ENCODE results near the gene ENTPD5.
"Not testable (repeated sequence)": the region's sequence is repeated elsewhere in the genome, so short reads cannot be mapped to it uniquely, and the experiment has no call there.

The ENTPD5 gene

GRCh38 chr14:74005664-74006063 lies 13.4 kb downstream of the ENTPD5 start:
- DNase-seq (ENCODE audit: low read depth), result not testable (repeated sequence)

DNA sequence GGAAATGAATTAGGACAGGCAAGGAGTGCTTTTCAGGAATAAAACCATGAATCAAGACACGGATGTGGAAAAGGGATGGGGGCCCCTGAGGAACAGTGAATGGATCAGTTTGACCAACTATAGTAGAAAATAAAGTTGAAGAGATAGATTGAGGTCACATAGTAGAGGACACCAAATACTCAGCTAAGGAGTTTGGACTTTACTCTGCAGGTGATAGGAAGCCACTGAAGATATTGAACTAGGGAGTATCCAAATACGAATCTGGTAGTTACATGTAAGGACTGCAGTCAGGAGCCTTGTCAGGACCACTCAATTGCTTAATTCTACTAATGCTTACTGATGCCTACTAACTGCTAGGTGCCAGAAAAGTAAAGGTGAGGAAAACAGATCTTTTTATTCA lies 20.4 kb downstream of the ENTPD5 start:
- no peak for DNase-seq (ENCODE audit: low read depth)

DNA sequence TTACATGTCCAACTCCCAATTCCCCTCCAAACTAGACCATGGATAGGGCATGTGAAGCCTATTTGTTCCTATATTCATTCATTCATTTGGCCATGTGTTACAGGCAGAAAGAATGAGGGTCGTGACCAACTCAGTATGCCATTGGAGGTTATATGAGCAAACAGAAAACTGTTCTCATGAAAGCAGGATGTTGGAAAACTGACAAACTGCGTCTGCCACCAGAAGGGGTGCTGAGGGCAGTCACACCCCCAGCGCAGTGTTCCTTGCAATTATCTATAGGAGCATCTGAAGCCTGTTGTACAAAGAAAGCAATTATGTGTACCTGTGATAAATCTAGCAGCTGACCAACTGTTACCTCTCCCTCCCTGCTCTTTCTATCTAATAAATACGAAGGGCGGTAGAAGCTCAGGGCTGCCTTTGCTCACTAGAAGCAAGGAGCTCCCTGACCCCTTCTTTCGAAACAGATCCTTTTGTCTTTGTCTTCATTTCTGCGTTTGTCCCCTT lies 21.1 kb downstream of the ENTPD5 start:
- no peak for DNase-seq (ENCODE audit: low read depth)

GRCh38 chr14:73997108-73997943 lies 21.8 kb downstream of the ENTPD5 start:
- no peak for DNase-seq (ENCODE audit: low read depth)

DNA sequence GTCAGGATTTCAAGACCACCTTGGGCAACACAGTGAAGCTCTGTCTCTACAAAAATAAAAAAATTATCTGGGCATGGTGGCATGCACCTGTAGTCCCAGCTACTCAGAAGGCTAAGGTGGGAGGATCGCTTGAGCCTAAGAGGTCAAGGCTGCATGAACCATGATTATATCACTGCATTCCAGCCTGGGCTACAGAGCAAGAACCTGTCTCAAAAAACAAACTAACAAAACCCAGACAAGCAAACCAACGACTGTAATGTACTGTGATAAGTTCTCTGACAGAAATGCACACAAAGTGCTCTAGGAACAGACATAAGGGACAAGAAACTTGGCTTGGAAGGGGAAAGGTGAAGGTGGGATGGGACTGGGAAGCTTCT lies 22.4 kb downstream of the ENTPD5 start:
- no peak for DNase-seq (ENCODE audit: low read depth)

DNA sequence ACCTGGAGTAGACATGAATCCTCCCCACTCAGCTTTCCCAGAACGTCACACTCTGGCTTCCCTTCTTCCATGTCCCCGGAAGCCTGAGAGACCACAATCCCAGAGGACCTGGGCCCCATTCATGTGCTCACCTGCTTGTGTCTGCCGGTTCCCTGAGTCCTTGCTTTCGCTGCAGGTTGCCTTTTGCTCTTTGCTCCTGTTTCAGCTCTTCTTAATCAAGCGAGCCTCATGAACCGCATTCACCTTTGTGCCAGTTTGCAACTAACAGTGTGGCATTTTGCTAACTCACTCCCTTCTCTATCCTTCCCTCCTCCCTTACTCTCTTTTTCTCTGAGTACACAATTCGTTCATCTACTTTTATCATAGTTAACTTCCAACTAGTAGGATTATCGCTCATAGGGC lies 23.1 kb downstream of the ENTPD5 start:
- no peak for DNase-seq (ENCODE audit: low read depth)

DNA sequence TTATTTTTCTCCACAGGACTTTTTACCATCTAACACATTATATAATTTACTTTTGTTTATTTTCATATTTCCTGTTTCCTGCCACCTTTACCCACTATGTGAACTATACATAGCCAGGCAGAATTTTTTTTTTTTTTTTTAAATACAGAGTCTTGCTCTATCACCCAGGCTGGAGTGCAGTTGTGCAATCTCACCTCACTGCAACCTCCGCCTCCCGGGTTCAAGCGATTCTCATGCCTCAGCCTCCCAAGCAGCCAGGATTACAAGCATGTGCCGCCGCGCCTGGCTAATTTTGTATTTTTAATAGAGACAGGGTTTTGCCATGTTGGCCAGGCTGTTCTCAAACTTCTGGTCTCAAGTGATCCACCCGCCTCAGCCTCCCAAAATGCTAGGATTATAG lies 24.2 kb downstream of the ENTPD5 start:
- not testable (repeated sequence) for DNase-seq (ENCODE audit: low read depth)

- DNase-seq (ENCODE audit: low read depth), result no peak
These were observed 28.0 kb downstream of the ENTPD5 start for GRCh38 chr14:73991092-73991491.

DNA sequence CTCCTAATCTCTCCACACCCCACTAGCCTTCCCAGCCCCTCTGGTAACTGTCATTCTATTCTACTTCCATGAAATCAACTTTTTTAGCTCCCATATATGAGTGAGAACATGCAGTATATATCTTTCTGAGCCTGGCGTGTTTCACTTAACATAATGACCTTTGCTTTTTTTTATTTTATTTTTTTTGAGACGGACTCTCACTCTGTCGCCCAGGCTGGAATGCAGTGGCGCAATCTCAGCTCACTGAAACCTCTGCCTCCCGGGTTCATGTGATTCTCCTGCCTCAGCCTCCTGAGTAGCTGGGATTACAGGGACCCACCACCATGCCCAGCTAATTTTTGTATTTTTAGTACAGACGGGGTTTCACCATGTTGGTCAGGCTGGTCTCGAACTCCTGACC lies 30.4 kb downstream of the ENTPD5 start:
- DNase-seq (ENCODE audit: low read depth), result not testable (repeated sequence)

GRCh38 chr14:73988065-73988464 lies 31.0 kb downstream of the ENTPD5 start:
- no peak for DNase-seq (ENCODE audit: low read depth)

DNA sequence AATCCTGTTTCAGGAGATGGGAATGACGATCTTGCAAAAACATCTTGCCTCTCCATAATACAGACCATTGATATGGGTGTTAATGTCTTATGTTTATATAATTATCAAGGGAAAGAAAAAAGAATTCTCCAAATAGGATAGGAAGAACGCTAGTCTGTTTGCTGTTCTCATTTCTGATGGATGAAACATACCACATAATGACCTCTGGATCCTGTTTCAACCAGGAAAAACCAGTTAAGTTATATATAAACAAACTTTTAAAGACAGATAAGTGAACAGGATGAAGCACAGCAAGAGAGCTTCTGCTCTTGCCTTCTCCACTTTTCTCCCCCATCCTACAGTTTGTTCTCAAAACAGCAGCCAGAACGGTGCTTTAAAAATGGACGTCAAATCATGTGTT lies 41.2 kb downstream of the ENTPD5 start:
- DNase-seq (ENCODE audit: low read depth), result no peak

DNA sequence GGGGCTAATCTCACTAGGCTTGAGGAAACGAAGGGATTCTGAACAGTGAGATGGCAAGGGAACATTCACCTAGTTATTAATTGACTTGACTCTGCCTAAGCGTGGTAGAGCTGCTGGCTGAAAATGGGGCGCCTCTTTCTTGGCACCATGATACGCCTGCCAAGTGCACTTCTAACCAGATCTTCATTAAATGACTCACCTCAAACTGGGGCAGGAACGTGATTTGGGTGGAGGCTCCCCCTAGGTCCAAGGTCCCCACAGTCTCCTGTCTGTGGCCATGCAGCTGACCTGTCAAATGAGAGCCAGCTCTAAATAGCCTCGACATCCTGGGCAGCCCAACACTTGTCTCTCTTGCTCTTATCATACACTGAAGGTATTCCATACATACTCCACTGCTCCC lies 43.0 kb downstream of the ENTPD5 start:
- DNase-seq (ENCODE audit: low read depth), result no peak

- no peak for DNase-seq (ENCODE audit: low read depth)
These were observed 45.6 kb downstream of the ENTPD5 start for GRCh38 chr14:73973497-73973896.

- DNase-seq (ENCODE audit: low read depth), result no peak
These were observed 50.2 kb downstream of the ENTPD5 start for GRCh38 chr14:73968885-73969284.

- DNase-seq (ENCODE audit: low read depth), result no peak
These were observed 53.9 kb downstream of the ENTPD5 start for GRCh38 chr14:73965216-73965615.

DNA sequence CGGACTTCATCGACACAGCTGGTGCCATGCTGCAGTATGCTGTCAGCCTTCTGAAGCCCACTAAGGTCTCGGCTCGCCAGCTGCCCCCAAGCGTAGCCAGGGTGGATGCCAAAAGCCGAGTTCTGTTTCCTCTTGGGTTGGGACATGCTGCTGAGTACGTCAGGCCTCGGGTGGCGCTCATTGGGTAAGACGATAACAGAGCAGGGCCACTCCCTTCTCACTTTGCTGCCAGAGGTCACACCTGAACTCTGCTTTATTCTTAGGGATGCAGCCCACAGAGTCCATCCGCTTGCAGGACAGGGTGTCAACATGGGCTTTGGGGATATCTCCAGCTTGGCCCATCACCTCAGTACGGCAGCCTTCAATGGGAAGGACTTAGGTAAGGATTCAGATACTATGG lies 57.9 kb downstream of the ENTPD5 start:
- DNase-seq (ENCODE audit: low read depth), result no peak

DNA sequence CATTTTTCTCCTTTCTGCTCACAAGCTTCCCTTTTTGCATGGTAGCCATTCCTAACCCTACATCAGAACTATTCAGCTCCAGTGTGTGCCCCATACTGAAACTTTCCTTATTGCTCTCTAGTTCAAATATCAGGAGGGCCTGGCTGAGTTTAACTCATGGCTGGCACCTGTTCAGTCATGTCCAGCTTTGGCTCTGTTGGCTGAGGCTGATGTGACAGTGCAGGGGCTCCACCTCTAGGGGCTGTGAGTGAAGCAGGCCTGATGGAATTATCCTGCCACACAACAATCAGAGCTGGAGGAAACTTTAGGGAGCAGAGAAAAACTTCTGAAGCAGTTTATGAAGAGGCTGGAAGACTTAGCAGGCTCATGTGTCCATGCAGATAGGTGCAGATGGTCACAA lies 60.5 kb downstream of the ENTPD5 start:
- no peak for DNase-seq (ENCODE audit: low read depth)

GRCh38 chr14:73955674-73956073 lies 63.4 kb downstream of the ENTPD5 start:
- DNase-seq (ENCODE audit: low read depth), result no peak

GRCh38 chr14:73953731-73954130 lies 65.4 kb downstream of the ENTPD5 start:
- no peak for DNase-seq (ENCODE audit: low read depth)

- peak; percentile 84 for DNase-seq (ENCODE audit: low read depth)
These were observed 69.0 kb downstream of the ENTPD5 start, which contains the start of the genes COQ6 and FAM161B for GRCh38 chr14:73949752-73950734. Gene COQ6 (plus strand): TSS chr14:73950302. CDS start chr14:73950333, 31 bp downstream. Gene FAM161B (minus strand): TSS chr14:73950094. CDS start chr14:73950026, 68 bp downstream.

GRCh38 chr14:73945159-73945670 lies 73.9 kb downstream of the ENTPD5 start:
- DNase-seq (ENCODE audit: low read depth), result no peak

GRCh38 chr14:73944432-73945158 lies 74.5 kb downstream of the ENTPD5 start:
- no peak for DNase-seq (ENCODE audit: low read depth)
